Activated naive CD4-positive, alpha-beta T cell treated with anti-CD3 and anti-CD28 coated beads, Interleukin-2, amount 50 U/mL, for 24 hours (primary cell): ENCODE results near the gene CYP26B1.

ENCODE experiments used
- H3K27ac Mint-ChIP-seq: one replicate; pipeline ENCODE4 v1.8.0; 2021; ENCODE audit warnings: mild to moderate bottlenecking, mixed read lengths
- H3K27me3 Mint-ChIP-seq: one replicate; pipeline ENCODE4 v1.8.0; 2021; ENCODE audit warnings: mixed read lengths
- H3K36me3 Mint-ChIP-seq: one replicate; pipeline ENCODE4 v1.8.0; 2021; ENCODE audit warnings: mixed read lengths
- H3K4me1 Mint-ChIP-seq: one replicate; pipeline ENCODE4 v1.8.0; 2021; ENCODE audit warnings: mixed read lengths
- H3K4me3 Mint-ChIP-seq: one replicate; pipeline ENCODE4 v1.8.0; 2021; ENCODE audit warnings: mild to moderate bottlenecking, mixed read lengths
- H3K9me3 Mint-ChIP-seq: one replicate; pipeline ENCODE4 v1.8.0; 2021; ENCODE audit warnings: mixed read lengths

Gene CYP26B1

GRCh38 chr2:72130659-72131360 lies 16.9 kb downstream of the CYP26B1 start:
- H3K36me3 Mint-ChIP-seq = no peaks in the 10 kb centered on the region
- H3K9me3 Mint-ChIP-seq = no peaks in the 10 kb centered on the region
- peaks cover 2% of the 10 kb centered on the region for H3K27me3 Mint-ChIP-seq
- H3K4me3 Mint-ChIP-seq = no peak overlapping the region
- H3K27ac Mint-ChIP-seq = no peak overlapping the region
- H3K4me1 Mint-ChIP-seq = no peaks in the 10 kb centered on the region

GRCh38 chr2:72129681-72130340 lies 17.9 kb downstream of the CYP26B1 start:
- Mint-ChIP-seq H3K27me3 (peaks cover 2% of the 10 kb centered on the region), H3K27ac (no peak overlapping the region), H3K9me3 (no peaks in the 10 kb centered on the region), H3K36me3 (no peaks in the 10 kb centered on the region), H3K4me3 (no peak overlapping the region), H3K4me1 (no peaks in the 10 kb centered on the region)

- Mint-ChIP-seq H3K27me3 (peaks cover 5% of the 10 kb centered on the region), H3K9me3 (no peaks in the 10 kb centered on the region), H3K4me3 (no peak overlapping the region), H3K36me3 (no peaks in the 10 kb centered on the region), H3K27ac (no peak overlapping the region), H3K4me1 (no peaks in the 10 kb centered on the region)
Measured at GRCh38 chr2:72128843-72129227, 18.8 kb downstream of the CYP26B1 start.

GRCh38 chr2:72128059-72128842 lies 19.4 kb downstream of the CYP26B1 start:
- Mint-ChIP-seq H3K4me1 (no peaks in the 10 kb centered on the region), H3K9me3 (no peaks in the 10 kb centered on the region), H3K4me3 (no peak overlapping the region), H3K27ac (no peak overlapping the region), H3K27me3 (peaks cover 5% of the 10 kb centered on the region), H3K36me3 (no peaks in the 10 kb centered on the region)

GRCh38 chr2:72127401-72128058 lies 20.1 kb downstream of the CYP26B1 start:
- Mint-ChIP-seq H3K36me3 (no peaks in the 10 kb centered on the region), H3K27ac (no peak overlapping the region), H3K9me3 (no peaks in the 10 kb centered on the region), H3K27me3 (peaks cover 9% of the 10 kb centered on the region), H3K4me3 (no peak overlapping the region), H3K4me1 (no peaks in the 10 kb centered on the region)

- Mint-ChIP-seq H3K27me3 (peaks cover 15% of the 10 kb centered on the region), H3K36me3 (no peaks in the 10 kb centered on the region), H3K4me1 (no peaks in the 10 kb centered on the region)
Measured at GRCh38 chr2:72126186-72127100, 21.2 kb downstream of the CYP26B1 start.

GRCh38 chr2:72124376-72124775 lies 23.3 kb downstream of the CYP26B1 start:
- no peaks in the 10 kb centered on the region for H3K4me1 Mint-ChIP-seq
- no peak overlapping the region for H3K4me3 Mint-ChIP-seq
- peaks cover 10% of the 10 kb centered on the region for H3K9me3 Mint-ChIP-seq
- H3K27me3 Mint-ChIP-seq = peaks cover 17% of the 10 kb centered on the region
- H3K36me3 Mint-ChIP-seq = no peaks in the 10 kb centered on the region
- H3K27ac Mint-ChIP-seq = no peak overlapping the region

More at GRCh38 chr2:72126186-72127100, 21.2 kb downstream of the CYP26B1 start:
- H3K27ac Mint-ChIP-seq = no peak overlapping the region
- no peak overlapping the region for H3K4me3 Mint-ChIP-seq
- H3K9me3 Mint-ChIP-seq = peaks cover 10% of the 10 kb centered on the region

- Mint-ChIP-seq H3K36me3 (no peaks in the 10 kb centered on the region), H3K4me3 (no peak overlapping the region), H3K9me3 (peaks cover 10% of the 10 kb centered on the region), H3K27me3 (peaks cover 20% of the 10 kb centered on the region), H3K27ac (no peak overlapping the region), H3K4me1 (no peaks in the 10 kb centered on the region)
Measured at GRCh38 chr2:72121153-72121552, 26.5 kb downstream of the CYP26B1 start.

- Mint-ChIP-seq H3K27ac (no peak overlapping the region), H3K4me3 (no peak overlapping the region), H3K4me1 (no peaks in the 10 kb centered on the region), H3K9me3 (peaks cover 10% of the 10 kb centered on the region), H3K36me3 (no peaks in the 10 kb centered on the region), H3K27me3 (peaks cover 18% of the 10 kb centered on the region)
Measured at GRCh38 chr2:72118951-72119350, 28.7 kb downstream of the CYP26B1 start.

- no peak overlapping the region for H3K4me3 Mint-ChIP-seq
- no peak overlapping the region for H3K27ac Mint-ChIP-seq
- H3K9me3 Mint-ChIP-seq = peaks cover 10% of the 10 kb centered on the region
- H3K27me3 Mint-ChIP-seq = peaks cover 17% of the 10 kb centered on the region
- no peaks in the 10 kb centered on the region for H3K4me1 Mint-ChIP-seq
- H3K36me3 Mint-ChIP-seq = no peaks in the 10 kb centered on the region
Measured at GRCh38 chr2:72118386-72118785, 29.3 kb downstream of the CYP26B1 start.

- Mint-ChIP-seq H3K27ac (no peak overlapping the region), H3K36me3 (no peaks in the 10 kb centered on the region), H3K4me3 (no peak overlapping the region), H3K9me3 (peaks cover 10% of the 10 kb centered on the region), H3K4me1 (no peaks in the 10 kb centered on the region), H3K27me3 (peaks cover 14% of the 10 kb centered on the region)
Measured at GRCh38 chr2:72117718-72118117, 29.9 kb downstream of the CYP26B1 start.

GRCh38 chr2:72117029-72117428 lies 30.6 kb downstream of the CYP26B1 start:
- peaks cover 5% of the 10 kb centered on the region for H3K9me3 Mint-ChIP-seq
- no peak overlapping the region for H3K4me3 Mint-ChIP-seq
- H3K27ac Mint-ChIP-seq = no peak overlapping the region
- no peaks in the 10 kb centered on the region for H3K4me1 Mint-ChIP-seq
- H3K27me3 Mint-ChIP-seq = peaks cover 14% of the 10 kb centered on the region
- H3K36me3 Mint-ChIP-seq = no peaks in the 10 kb centered on the region

GRCh38 chr2:72116081-72116533 lies 31.6 kb downstream of the CYP26B1 start:
- Mint-ChIP-seq H3K4me1 (no peaks in the 10 kb centered on the region), H3K9me3 (no peaks in the 10 kb centered on the region), H3K4me3 (no peak overlapping the region), H3K27me3 (peaks cover 10% of the 10 kb centered on the region), H3K27ac (no peak overlapping the region), H3K36me3 (no peaks in the 10 kb centered on the region)

GRCh38 chr2:72115110-72116080 lies 32.3 kb downstream of the CYP26B1 start:
- H3K9me3 Mint-ChIP-seq = no peaks in the 10 kb centered on the region
- H3K27ac Mint-ChIP-seq = no peak overlapping the region
- no peaks in the 10 kb centered on the region for H3K36me3 Mint-ChIP-seq
- no peak overlapping the region for H3K4me3 Mint-ChIP-seq
- peaks cover 8% of the 10 kb centered on the region for H3K27me3 Mint-ChIP-seq
- no peaks in the 10 kb centered on the region for H3K4me1 Mint-ChIP-seq
